ENCODE data around the gene ILDR1. TPM values are rescaled to one million over a fixed set of nuclear protein-coding genes. Genes with fewer than 3 reads are reported as not detected.

Gene ILDR1
- total and polyA plus RNA-seq, 2 experiments from 2014 or later: 0.66 to 0.97 TPM

DNA sequence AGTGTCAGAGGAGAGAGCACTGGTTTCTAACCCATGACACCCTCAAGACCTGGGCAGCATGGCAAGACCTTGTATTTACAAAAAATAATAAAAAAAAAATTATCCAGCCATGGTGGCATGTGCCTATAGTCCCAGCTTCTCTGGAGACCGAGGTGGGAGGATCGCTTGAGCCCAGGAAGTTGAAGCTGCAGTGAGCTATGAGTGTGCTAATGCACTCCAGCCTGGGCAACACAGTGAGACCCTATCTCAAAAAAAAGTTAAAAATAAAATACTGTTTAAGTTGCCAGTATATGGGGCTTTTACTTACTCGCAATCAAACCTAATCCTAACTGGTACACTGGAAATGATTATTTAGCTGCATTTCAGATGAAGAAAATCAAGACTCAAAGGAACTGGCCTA is 20.2 kb downstream of the ILDR1 start (continued):
- TF ChIP-seq, protein P1, sequence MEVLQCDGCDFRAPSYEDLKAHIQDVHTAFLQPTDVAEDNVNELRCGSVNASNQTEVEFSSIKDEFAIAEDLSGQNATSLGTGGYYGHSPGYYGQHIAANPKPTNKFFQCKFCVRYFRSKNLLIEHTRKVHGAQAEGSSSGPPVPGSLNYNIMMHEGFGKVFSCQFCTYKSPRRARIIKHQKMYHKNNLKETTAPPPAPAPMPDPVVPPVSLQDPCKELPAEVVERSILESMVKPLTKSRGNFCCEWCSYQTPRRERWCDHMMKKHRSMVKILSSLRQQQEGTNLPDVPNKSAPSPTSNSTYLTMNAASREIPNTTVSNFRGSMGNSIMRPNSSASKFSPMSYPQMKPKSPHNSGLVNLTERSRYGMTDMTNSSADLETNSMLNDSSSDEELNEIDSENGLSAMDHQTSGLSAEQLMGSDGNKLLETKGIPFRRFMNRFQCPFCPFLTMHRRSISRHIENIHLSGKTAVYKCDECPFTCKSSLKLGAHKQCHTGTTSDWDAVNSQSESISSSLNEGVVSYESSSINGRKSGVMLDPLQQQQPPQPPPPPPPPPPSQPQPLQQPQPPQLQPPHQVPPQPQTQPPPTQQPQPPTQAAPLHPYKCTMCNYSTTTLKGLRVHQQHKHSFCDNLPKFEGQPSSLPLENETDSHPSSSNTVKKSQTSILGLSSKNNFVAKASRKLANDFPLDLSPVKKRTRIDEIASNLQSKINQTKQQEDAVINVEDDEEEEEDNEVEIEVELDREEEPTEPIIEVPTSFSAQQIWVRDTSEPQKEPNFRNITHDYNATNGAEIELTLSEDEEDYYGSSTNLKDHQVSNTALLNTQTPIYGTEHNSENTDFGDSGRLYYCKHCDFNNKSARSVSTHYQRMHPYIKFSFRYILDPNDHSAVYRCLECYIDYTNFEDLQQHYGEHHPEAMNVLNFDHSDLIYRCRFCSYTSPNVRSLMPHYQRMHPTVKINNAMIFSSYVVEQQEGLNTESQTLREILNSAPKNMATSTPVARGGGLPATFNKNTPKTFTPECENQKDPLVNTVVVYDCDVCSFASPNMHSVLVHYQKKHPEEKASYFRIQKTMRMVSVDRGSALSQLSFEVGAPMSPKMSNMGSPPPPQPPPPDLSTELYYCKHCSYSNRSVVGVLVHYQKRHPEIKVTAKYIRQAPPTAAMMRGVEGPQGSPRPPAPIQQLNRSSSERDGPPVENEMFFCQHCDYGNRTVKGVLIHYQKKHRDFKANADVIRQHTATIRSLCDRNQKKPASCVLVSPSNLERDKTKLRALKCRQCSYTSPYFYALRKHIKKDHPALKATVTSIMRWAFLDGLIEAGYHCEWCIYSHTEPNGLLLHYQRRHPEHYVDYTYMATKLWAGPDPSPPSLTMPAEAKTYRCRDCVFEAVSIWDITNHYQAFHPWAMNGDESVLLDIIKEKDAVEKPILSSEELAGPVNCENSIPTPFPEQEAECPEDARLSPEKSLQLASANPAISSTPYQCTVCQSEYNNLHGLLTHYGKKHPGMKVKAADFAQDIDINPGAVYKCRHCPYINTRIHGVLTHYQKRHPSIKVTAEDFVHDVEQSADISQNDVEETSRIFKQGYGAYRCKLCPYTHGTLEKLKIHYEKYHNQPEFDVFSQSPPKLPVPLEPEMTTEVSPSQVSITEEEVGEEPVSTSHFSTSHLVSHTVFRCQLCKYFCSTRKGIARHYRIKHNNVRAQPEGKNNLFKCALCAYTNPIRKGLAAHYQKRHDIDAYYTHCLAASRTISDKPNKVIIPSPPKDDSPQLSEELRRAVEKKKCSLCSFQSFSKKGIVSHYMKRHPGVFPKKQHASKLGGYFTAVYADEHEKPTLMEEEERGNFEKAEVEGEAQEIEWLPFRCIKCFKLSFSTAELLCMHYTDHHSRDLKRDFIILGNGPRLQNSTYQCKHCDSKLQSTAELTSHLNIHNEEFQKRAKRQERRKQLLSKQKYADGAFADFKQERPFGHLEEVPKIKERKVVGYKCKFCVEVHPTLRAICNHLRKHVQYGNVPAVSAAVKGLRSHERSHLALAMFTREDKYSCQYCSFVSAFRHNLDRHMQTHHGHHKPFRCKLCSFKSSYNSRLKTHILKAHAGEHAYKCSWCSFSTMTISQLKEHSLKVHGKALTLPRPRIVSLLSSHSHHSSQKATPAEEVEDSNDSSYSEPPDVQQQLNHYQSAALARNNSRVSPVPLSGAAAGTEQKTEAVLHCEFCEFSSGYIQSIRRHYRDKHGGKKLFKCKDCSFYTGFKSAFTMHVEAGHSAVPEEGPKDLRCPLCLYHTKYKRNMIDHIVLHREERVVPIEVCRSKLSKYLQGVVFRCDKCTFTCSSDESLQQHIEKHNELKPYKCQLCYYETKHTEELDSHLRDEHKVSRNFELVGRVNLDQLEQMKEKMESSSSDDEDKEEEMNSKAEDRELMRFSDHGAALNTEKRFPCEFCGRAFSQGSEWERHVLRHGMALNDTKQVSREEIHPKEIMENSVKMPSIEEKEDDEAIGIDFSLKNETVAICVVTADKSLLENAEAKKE (CRISPR knock-in tag; IDR thresholded peaks at IDR 0.05): no peak
- TF ChIP-seq, protein P2, sequence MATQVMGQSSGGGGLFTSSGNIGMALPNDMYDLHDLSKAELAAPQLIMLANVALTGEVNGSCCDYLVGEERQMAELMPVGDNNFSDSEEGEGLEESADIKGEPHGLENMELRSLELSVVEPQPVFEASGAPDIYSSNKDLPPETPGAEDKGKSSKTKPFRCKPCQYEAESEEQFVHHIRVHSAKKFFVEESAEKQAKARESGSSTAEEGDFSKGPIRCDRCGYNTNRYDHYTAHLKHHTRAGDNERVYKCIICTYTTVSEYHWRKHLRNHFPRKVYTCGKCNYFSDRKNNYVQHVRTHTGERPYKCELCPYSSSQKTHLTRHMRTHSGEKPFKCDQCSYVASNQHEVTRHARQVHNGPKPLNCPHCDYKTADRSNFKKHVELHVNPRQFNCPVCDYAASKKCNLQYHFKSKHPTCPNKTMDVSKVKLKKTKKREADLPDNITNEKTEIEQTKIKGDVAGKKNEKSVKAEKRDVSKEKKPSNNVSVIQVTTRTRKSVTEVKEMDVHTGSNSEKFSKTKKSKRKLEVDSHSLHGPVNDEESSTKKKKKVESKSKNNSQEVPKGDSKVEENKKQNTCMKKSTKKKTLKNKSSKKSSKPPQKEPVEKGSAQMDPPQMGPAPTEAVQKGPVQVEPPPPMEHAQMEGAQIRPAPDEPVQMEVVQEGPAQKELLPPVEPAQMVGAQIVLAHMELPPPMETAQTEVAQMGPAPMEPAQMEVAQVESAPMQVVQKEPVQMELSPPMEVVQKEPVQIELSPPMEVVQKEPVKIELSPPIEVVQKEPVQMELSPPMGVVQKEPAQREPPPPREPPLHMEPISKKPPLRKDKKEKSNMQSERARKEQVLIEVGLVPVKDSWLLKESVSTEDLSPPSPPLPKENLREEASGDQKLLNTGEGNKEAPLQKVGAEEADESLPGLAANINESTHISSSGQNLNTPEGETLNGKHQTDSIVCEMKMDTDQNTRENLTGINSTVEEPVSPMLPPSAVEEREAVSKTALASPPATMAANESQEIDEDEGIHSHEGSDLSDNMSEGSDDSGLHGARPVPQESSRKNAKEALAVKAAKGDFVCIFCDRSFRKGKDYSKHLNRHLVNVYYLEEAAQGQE (IDR thresholded peaks at IDR 0.05; ENCODE audit: unreplicated experiment): no peak
- TF ChIP-seq STAT1 (IDR thresholded peaks at IDR 0.05; ENCODE audit: unreplicated experiment): no peak
- TF ChIP-seq, protein P3, sequence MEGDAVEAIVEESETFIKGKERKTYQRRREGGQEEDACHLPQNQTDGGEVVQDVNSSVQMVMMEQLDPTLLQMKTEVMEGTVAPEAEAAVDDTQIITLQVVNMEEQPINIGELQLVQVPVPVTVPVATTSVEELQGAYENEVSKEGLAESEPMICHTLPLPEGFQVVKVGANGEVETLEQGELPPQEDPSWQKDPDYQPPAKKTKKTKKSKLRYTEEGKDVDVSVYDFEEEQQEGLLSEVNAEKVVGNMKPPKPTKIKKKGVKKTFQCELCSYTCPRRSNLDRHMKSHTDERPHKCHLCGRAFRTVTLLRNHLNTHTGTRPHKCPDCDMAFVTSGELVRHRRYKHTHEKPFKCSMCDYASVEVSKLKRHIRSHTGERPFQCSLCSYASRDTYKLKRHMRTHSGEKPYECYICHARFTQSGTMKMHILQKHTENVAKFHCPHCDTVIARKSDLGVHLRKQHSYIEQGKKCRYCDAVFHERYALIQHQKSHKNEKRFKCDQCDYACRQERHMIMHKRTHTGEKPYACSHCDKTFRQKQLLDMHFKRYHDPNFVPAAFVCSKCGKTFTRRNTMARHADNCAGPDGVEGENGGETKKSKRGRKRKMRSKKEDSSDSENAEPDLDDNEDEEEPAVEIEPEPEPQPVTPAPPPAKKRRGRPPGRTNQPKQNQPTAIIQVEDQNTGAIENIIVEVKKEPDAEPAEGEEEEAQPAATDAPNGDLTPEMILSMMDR (conservative IDR thresholded peaks at IDR 0.05; ENCODE audit: low read depth in 2 of 2): no peak
- TF ChIP-seq POLR2AphosphoS5 (IDR thresholded peaks at IDR 0.05; ENCODE audit: low read depth): no peak
- TF ChIP-seq EZH2phosphoT487 (IDR thresholded peaks at IDR 0.05; ENCODE audit: unreplicated experiment): no peak
- no peak for TF ChIP-seq JUNB (IDR thresholded peaks at IDR 0.05; ENCODE audit: unreplicated experiment)
- TF ChIP-seq CREB1 (CRISPR knock-in tag; IDR thresholded peaks at IDR 0.05; ENCODE audit: low read depth): no peak
- no peak for TF ChIP-seq NANOG (IDR thresholded peaks at IDR 0.05; ENCODE audit: borderline replicate concordance)
- TF ChIP-seq ZNF331 (CRISPR knock-in tag; IDR thresholded peaks at IDR 0.05; ENCODE audit: low read depth): no peak
- TF ChIP-seq, protein P4, sequence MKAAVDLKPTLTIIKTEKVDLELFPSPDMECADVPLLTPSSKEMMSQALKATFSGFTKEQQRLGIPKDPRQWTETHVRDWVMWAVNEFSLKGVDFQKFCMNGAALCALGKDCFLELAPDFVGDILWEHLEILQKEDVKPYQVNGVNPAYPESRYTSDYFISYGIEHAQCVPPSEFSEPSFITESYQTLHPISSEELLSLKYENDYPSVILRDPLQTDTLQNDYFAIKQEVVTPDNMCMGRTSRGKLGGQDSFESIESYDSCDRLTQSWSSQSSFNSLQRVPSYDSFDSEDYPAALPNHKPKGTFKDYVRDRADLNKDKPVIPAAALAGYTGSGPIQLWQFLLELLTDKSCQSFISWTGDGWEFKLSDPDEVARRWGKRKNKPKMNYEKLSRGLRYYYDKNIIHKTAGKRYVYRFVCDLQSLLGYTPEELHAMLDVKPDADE (IDR thresholded peaks at IDR 0.05): no peak
